Activated CD4-positive, alpha-beta T cell treated with anti-CD3 and anti-CD28 coated beads, Interleukin-2, amount 50 U/mL, for 48 hours (primary cell): ENCODE data around the gene CDH3.

Experiments used
- DNase-seq, 2 experiments: peaks; one replicate each; pipeline ENCODE4 v3.0.0-alpha.2; 2020

The CDH3 gene

GRCh38 chr16:68652659-68653058 is 7.5 kb downstream of the CDH3 start:
- DNase-seq = no peak

GRCh38 chr16:68655806-68656205 is 10.7 kb downstream of the CDH3 start:
- no peak for DNase-seq

GRCh38 chr16:68656751-68657150 is 11.6 kb downstream of the CDH3 start:
- DNase-seq = no peak

- DNase-seq = no peak
Measured at GRCh38 chr16:68658341-68658973, 13.3 kb downstream of the CDH3 start.

GRCh38 chr16:68658974-68659360 is 13.9 kb downstream of the CDH3 start:
- no peak for DNase-seq

GRCh38 chr16:68659412-68660358 is 14.6 kb downstream of the CDH3 start:
- no peak for DNase-seq

- DNase-seq = no peak
Measured at GRCh38 chr16:68660359-68660795, 15.3 kb downstream of the CDH3 start.

GRCh38 chr16:68662035-68662434 is 16.9 kb downstream of the CDH3 start:
- no peak for DNase-seq

- no peak for DNase-seq
Measured at GRCh38 chr16:68664297-68664696, 19.2 kb downstream of the CDH3 start.

- no peak for DNase-seq
Measured at GRCh38 chr16:68665501-68665900, 20.4 kb downstream of the CDH3 start.

- peak; percentile 24 to 39 for DNase-seq
Measured at GRCh38 chr16:68668266-68668665, 23.2 kb downstream of the CDH3 start.

- DNase-seq = no peak
Measured at GRCh38 chr16:68676113-68676860, 31.2 kb downstream of the CDH3 start.

- no peak for DNase-seq
Measured at GRCh38 chr16:68681038-68681437, 35.9 kb downstream of the CDH3 start.

- no peak for DNase-seq
Measured at GRCh38 chr16:68685685-68686478, 40.8 kb downstream of the CDH3 start.

GRCh38 chr16:68686905-68687304 is 41.8 kb downstream of the CDH3 start:
- no peak for DNase-seq

GRCh38 chr16:68689921-68690320 is 44.8 kb downstream of the CDH3 start:
- DNase-seq = no peak

- DNase-seq = no peak
Measured at GRCh38 chr16:68695575-68695974, 50.5 kb downstream of the CDH3 start.

- no peak for DNase-seq
Measured at GRCh38 chr16:68696514-68696913, 51.4 kb downstream of the CDH3 start.

GRCh38 chr16:68698091-68698490 is 53.0 kb downstream of the CDH3 start:
- DNase-seq = no peak

- no peak for DNase-seq
Measured at GRCh38 chr16:68700120-68700519, 55.0 kb downstream of the CDH3 start.

GRCh38 chr16:68700831-68701230 is 55.7 kb downstream of the CDH3 start:
- DNase-seq = no peak

GRCh38 chr16:68704232-68704867 is 59.2 kb downstream of the CDH3 start:
- DNase-seq = peak; percentile 75 to 81
